Suprapubic skin (tissue), 4 donors: ENCODE data around the gene NAALADL2. TPM values are rescaled to one million over a fixed set of nuclear protein-coding genes. Genes with fewer than 3 reads are reported as not detected.

Source experiments
- DNase-seq, 2 donors: peaks; one replicate each; pipeline ENCODE4 v3.0.0-alpha.2; 2019; ENCODE audit warnings: low spot score in 2 of 2
- H3K27ac ChIP-seq: fragments of 200-600 bp; sonication (generic); one replicate; pipeline ENCODE4 v1.5.1; 2019
- H3K27me3 ChIP-seq: fragments of 200-600 bp; sonication (generic); one replicate; pipeline ENCODE4 v1.5.1; 2019
- H3K36me3 ChIP-seq: fragments of 200-600 bp; sonication (generic); one replicate; pipeline ENCODE4 v1.5.1; 2019
- H3K4me1 ChIP-seq: fragments of 200-600 bp; sonication (generic); one replicate; pipeline ENCODE4 v1.5.1; 2019
- H3K4me3 ChIP-seq: fragments of 200-600 bp; sonication (generic); one replicate; pipeline ENCODE4 v1.5.1; 2019; ENCODE audit warnings: mild to moderate bottlenecking
- H3K9me3 ChIP-seq: fragments of 200-600 bp; sonication (generic); one replicate; pipeline ENCODE4 v1.5.1; 2019
- EP300 ChIP-seq: sonication (generic); formaldehyde crosslinking; IDR thresholded peaks from one replicate; pipeline ENCODE4 v1.6.1; 2017; ENCODE audit warnings: antibody characterized with exemption
- POLR2A ChIP-seq, 2 donors: fragments of 450-650 bp; IDR thresholded peaks; one replicate each; pipeline ENCODE4 v1.6.1; 2017; ENCODE audit warnings: antibody characterized with exemption in 2 of 2, mild to moderate bottlenecking in 2 of 2, moderate library complexity in 2 of 2
- POLR2AphosphoS5 ChIP-seq, 3 donors: sonication (generic); formaldehyde crosslinking; IDR thresholded peaks; one replicate each; pipeline ENCODE4 v1.6.1; 2017; ENCODE audit warnings: antibody characterized with exemption in 3 of 3
- WGBS: methylation state at CpG from one replicate; pipeline ENCODE4 v1.1.5; 2018; 5-methylcytosine and 5-hydroxymethylcytosine counted together
- total RNA-seq, 4 donors: library from RNA; depleted of rRNA; stranded (reverse); fragments of >200 nt; gene quantifications; one replicate each; pipeline ENCODE4 v1.1.0, GENCODE V29; 2016
- TF ChIP-seq, protein P1 (sequence below), 2 donors: fragments of 200-600 bp in 1 of 2; fragments of 450-650 bp in 1 of 2; sonication (generic) in 1 of 2; IDR thresholded peaks; one replicate each; pipeline ENCODE4 v1.5.1; 2016 to 2019; ENCODE audit warnings: antibody characterized with exemption in 2 of 2, mild to moderate bottlenecking in 1 of 2, moderate library complexity in 1 of 2

Gene NAALADL2
- total RNA-seq, 4 donors from 2014 or later: 4.0 to 10.5 (median 8.5) TPM

DNA sequence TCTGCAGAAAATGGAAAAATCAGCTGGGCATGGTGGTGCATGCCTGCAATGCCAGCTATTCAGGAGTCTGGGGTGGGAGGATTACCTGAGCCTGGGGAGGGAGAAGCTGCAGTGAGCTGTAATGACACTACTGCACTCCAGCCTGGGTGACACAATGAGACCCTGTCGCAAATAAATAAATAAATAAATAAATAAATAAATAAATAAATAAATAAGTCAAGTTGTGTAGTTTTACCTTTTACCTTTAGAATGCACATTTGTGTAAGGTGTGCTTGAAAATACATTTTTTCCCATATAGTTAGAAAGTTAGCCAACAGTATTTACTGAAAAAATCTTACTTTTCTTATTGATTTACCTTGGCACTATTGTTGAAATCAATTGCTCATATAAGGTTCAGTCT is 515.6 kb downstream of the NAALADL2 start:
- H3K4me1 ChIP-seq: no peaks in the 10 kb centered on the region
- no peak for DNase-seq
- H3K36me3 ChIP-seq: no peaks in the 10 kb centered on the region
- no peak overlapping the region for H3K4me3 ChIP-seq
- no peak overlapping the region for H3K27ac ChIP-seq
- 97% methylated on average over 1 of the region's 1 CpG for WGBS
- H3K27me3 ChIP-seq: no peaks in the 10 kb centered on the region
- H3K9me3 ChIP-seq: no peaks in the 10 kb centered on the region
- no peak for TF ChIP-seq POLR2A (IDR thresholded peaks at IDR 0.05)
- no peak for TF ChIP-seq POLR2AphosphoS5 (IDR thresholded peaks at IDR 0.05)
- TF ChIP-seq, protein P1, sequence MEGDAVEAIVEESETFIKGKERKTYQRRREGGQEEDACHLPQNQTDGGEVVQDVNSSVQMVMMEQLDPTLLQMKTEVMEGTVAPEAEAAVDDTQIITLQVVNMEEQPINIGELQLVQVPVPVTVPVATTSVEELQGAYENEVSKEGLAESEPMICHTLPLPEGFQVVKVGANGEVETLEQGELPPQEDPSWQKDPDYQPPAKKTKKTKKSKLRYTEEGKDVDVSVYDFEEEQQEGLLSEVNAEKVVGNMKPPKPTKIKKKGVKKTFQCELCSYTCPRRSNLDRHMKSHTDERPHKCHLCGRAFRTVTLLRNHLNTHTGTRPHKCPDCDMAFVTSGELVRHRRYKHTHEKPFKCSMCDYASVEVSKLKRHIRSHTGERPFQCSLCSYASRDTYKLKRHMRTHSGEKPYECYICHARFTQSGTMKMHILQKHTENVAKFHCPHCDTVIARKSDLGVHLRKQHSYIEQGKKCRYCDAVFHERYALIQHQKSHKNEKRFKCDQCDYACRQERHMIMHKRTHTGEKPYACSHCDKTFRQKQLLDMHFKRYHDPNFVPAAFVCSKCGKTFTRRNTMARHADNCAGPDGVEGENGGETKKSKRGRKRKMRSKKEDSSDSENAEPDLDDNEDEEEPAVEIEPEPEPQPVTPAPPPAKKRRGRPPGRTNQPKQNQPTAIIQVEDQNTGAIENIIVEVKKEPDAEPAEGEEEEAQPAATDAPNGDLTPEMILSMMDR (IDR thresholded peaks at IDR 0.05): no peak
- TF ChIP-seq EP300: no peak

DNA sequence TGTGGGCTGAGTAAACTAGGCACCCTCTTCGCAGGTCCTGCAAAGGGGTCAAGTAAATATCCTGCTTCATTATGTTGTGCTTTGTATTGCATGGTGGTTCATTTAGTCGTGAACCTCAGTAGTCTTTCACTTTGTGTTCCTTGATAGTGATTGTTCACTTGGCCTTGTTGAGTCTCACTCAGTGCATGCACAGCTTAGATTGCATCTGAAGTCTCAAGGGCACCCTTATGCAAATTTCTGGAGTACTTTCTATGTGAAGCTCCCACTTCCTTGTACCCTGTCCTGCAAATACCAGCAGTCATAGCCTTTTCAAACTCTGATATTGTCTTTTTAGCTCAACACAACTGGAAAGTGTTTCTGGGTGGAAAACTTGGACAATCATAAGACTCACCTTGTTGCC is 519.2 kb downstream of the NAALADL2 start:
- Histone ChIP-seq H3K4me1 (no peaks in the 10 kb centered on the region), H3K4me3 (no peak overlapping the region), H3K9me3 (no peaks in the 10 kb centered on the region), H3K27me3 (no peaks in the 10 kb centered on the region), H3K36me3 (no peaks in the 10 kb centered on the region), H3K27ac (no peak overlapping the region)
- TF ChIP-seq POLR2AphosphoS5 (IDR thresholded peaks at IDR 0.05) (no peak), POLR2A (IDR thresholded peaks at IDR 0.05) (no peak), EP300 (no peak)
- DNase-seq: no peak
- WGBS: 95% methylated on average over 2 of the region's 2 CpGs

DNA sequence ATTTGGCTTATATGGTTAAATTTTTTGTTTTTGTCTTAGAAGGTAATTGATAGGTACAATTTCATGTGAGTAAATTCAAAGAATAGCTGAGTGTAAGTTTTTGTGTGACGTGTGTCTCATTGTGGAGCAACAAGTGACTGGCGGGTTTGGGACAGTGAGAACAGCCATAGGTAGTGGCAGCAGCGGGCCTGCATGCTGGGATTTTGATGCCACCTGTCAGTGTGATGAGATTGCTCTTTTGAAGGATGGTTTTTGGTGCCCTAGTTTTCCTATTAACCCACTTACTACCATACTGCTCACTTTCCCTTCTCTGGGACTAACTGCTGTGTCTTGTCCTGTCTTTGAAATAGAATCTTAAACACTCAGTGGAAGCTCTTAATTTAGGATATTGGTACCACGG is 522.6 kb downstream of the NAALADL2 start:
- 87% methylated on average over 4 of the region's 4 CpGs for WGBS
- Histone ChIP-seq H3K36me3 (no peaks in the 10 kb centered on the region), H3K4me3 (no peak overlapping the region), H3K9me3 (no peaks in the 10 kb centered on the region), H3K4me1 (no peaks in the 10 kb centered on the region), H3K27ac (no peak overlapping the region), H3K27me3 (no peaks in the 10 kb centered on the region)
- TF ChIP-seq POLR2AphosphoS5 (IDR thresholded peaks at IDR 0.05): no peak
- TF ChIP-seq EP300: no peak
- TF ChIP-seq, protein P1 (IDR thresholded peaks at IDR 0.05): no peak
- DNase-seq: no peak

DNA sequence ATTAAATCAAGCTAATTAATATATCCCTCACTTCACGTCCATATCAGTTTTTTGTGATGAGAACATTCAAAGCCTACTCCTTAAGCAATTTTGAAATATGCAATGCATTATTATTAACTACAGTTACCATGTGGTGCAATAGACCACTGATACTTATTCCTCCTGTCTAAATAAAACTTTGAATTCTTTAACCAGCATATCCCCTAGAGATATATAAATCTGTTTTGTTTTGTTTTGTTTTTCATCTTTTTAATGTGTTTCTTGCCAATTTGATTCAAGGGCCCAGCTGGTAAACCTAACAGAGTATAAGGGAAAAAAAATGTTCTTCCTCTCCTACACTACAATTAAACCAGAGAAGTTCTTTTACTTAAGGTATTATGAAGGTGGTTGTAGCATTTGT is 524.2 kb downstream of the NAALADL2 start:
- Histone ChIP-seq H3K9me3 (no peaks in the 10 kb centered on the region), H3K27me3 (no peaks in the 10 kb centered on the region), H3K27ac (no peak overlapping the region), H3K4me3 (no peak overlapping the region), H3K36me3 (no peaks in the 10 kb centered on the region), H3K4me1 (no peaks in the 10 kb centered on the region)
- DNase-seq: no peak
- TF ChIP-seq EP300: no peak
- TF ChIP-seq, protein P1 (IDR thresholded peaks at IDR 0.05): no peak
- WGBS: 68% methylated on average over 1 of the region's 1 CpG

DNA sequence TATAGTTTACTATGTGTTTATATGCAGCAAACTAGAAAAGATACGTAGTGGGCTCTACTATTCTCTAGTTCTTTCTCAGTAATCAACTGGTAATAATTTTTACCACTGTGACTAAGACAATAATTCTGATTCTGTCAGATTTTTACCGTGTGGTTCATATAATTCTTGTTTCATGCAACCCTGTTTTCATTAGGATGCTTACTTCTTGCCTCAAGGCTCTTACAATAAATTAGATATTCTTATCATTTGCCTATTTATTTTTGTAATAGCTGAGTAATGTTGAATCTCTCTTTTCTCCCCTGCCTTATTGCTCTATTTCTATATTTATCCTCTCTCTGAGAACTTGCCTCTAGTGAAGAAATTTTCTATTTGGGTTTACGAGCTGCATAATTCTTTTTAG is 524.7 kb downstream of the NAALADL2 start:
- no peaks in the 10 kb centered on the region for H3K27me3 ChIP-seq
- 53% methylated on average over 3 of the region's 3 CpGs for WGBS
- DNase-seq: no peak
- H3K4me3 ChIP-seq: no peak overlapping the region
- H3K36me3 ChIP-seq: no peaks in the 10 kb centered on the region
- H3K9me3 ChIP-seq: no peaks in the 10 kb centered on the region
- no peaks in the 10 kb centered on the region for H3K4me1 ChIP-seq
- no peak overlapping the region for H3K27ac ChIP-seq
- TF ChIP-seq EP300 (no peak), POLR2A (IDR thresholded peaks at IDR 0.05) (no peak), POLR2AphosphoS5 (IDR thresholded peaks at IDR 0.05) (no peak)
- TF ChIP-seq, protein P1 (IDR thresholded peaks at IDR 0.05): no peak

DNA sequence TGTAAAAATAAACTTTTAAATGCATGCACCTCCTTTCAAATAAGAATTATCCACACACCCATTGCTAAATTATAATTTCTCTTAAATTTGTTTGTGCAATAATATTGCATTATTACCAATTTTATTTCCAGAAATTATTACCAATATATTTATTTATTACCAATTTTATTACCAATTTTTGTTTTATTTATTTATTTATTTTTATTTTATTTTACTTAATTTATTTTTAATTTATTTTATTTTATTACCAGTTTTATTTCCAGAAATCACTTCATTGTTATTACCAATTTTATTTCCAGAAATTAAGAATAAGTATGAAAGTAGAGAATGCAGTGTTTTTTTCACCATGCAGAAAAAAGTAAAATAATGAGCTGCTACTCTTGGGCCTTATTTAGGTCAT is 525.4 kb downstream of the NAALADL2 start:
- Histone ChIP-seq H3K4me1 (no peaks in the 10 kb centered on the region), H3K27ac (no peak overlapping the region), H3K36me3 (no peaks in the 10 kb centered on the region), H3K4me3 (no peak overlapping the region), H3K27me3 (no peaks in the 10 kb centered on the region), H3K9me3 (no peaks in the 10 kb centered on the region)
- no peak for DNase-seq
- TF ChIP-seq POLR2A (IDR thresholded peaks at IDR 0.05): no peak
- TF ChIP-seq POLR2AphosphoS5 (IDR thresholded peaks at IDR 0.05): no peak
- TF ChIP-seq EP300: no peak
- TF ChIP-seq, protein P1 (IDR thresholded peaks at IDR 0.05): no peak
